Measurements from ENCODE around the gene BAZ1A.

Gene BAZ1A

DNA sequence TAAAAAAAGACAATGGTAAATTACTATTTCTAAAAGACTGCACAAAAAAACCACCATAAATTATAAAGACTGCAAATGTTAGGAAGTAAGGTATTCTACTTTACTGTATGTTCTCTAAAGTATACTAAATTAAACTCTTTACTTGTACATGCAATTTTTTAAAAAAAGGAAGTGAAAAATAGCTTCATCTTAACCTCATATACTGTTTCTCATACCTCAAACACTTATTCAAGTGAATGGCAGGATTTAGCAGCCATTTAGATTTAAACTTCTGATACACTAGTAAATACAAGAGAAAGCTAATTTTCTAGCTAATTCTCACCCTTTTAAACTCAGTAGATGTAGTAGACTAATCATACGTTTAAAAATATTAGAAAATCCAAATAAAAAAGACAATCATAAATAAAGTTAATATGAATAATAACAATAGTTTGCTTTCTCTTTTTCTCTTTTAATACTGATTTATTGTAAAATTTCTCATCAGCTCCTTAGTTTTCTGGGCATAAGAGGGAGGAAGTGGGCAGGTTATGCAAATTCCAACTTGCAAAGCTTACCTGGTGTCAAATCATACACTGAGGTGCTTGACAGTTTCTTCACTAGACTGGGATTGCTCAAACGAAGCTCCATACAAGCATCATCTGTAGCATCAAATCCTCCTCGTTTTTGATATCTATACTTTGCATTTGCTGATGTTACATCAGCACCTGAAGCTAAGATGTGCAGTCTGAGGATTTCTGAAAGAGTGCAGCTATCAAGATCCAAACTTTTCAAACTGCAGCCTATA, 89.7 kb downstream of the BAZ1A start:
- Histone ChIP-seq H3K4me3 (ENCODE audit: low read depth, low read length) (no peak overlapping the region), H2AFZ (ENCODE audit: low read length, unreplicated experiment) (no peak overlapping the region), H3K79me2 (ENCODE audit: control insufficient read depth, insufficient read depth, low read length, unreplicated experiment) (peaks cover 24% of the 10 kb centered on the region), H3K36me3 (ENCODE audit: insufficient read depth, low read length) (peaks cover 23% of the 10 kb centered on the region), H3K4me1 (ENCODE audit: control insufficient read depth, insufficient read depth, low read length, unreplicated experiment) (peaks cover 26% of the 10 kb centered on the region), H3K27me3 (ENCODE audit: insufficient read depth, low read length) (no peaks in the 10 kb centered on the region), H3K27ac (ENCODE audit: low read depth, low read length) (no peak overlapping the region)

DNA sequence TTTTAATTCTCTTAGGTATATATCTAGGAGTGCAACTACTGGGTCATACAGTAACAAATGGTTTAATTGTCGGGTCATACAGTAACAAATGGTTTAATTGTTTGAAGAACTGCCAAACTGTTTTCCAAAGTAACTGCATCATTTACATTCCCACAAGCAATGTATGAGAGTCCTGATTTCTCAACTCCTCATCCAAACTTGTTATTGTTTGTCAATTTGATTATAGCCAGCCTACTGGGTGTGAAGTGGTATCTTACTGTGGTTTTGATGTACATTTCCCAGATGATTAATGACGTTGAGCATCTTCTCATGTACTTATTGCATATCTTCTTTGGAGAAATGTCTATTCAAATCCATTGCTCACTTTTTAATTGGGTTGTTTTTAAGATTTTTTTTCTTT, 93.1 kb downstream of the BAZ1A start:
- H3K27ac ChIP-seq (ENCODE audit: low read depth, low read length) = peak overlapping the region; percentile 80
- peaks cover 32% of the 10 kb centered on the region for H3K36me3 ChIP-seq (ENCODE audit: insufficient read depth, low read length)

DNA sequence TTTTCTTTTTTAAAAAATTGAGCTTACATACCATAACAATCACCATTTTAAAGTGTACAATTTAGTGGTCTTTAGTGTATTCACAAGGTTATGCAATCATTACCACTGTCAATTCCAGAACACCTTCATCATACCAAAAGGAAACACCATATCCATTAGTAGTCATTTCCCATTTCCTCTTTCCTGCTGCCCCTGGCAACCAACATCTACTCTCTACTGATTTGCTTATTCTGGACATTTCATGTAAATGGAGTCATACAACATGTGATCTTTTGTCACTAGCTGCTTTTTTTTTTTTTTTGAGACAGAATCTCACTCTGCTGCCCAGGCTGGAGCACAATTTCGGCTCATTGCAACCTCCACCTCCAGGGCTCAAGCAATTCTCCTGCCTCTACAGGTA, 93.9 kb downstream of the BAZ1A start:
- peak overlapping the region; percentile 64 for H3K4me3 ChIP-seq (ENCODE audit: low read depth, low read length)
- peak overlapping the region; percentile 80 for H3K27ac ChIP-seq (ENCODE audit: low read depth, low read length)
- H3K36me3 ChIP-seq (ENCODE audit: insufficient read depth, low read length) = peaks cover 36% of the 10 kb centered on the region
- H2AFZ ChIP-seq (ENCODE audit: low read length, unreplicated experiment) = no peak overlapping the region
- peaks cover 33% of the 10 kb centered on the region for H3K4me1 ChIP-seq (ENCODE audit: control insufficient read depth, insufficient read depth, low read length, unreplicated experiment)
- no peaks in the 10 kb centered on the region for H3K27me3 ChIP-seq (ENCODE audit: insufficient read depth, low read length)
- H3K79me2 ChIP-seq (ENCODE audit: control insufficient read depth, insufficient read depth, low read length, unreplicated experiment) = peaks cover 15% of the 10 kb centered on the region

More for the DNA sequence above, 93.1 kb downstream of the BAZ1A start:
- H3K27me3 ChIP-seq (ENCODE audit: insufficient read depth, low read length) = no peaks in the 10 kb centered on the region
- H2AFZ ChIP-seq (ENCODE audit: low read length, unreplicated experiment) = no peak overlapping the region
- H3K79me2 ChIP-seq (ENCODE audit: control insufficient read depth, insufficient read depth, low read length, unreplicated experiment) = peaks cover 15% of the 10 kb centered on the region
- peak overlapping the region; percentile 64 for H3K4me3 ChIP-seq (ENCODE audit: low read depth, low read length)
- peaks cover 33% of the 10 kb centered on the region for H3K4me1 ChIP-seq (ENCODE audit: control insufficient read depth, insufficient read depth, low read length, unreplicated experiment)

DNA sequence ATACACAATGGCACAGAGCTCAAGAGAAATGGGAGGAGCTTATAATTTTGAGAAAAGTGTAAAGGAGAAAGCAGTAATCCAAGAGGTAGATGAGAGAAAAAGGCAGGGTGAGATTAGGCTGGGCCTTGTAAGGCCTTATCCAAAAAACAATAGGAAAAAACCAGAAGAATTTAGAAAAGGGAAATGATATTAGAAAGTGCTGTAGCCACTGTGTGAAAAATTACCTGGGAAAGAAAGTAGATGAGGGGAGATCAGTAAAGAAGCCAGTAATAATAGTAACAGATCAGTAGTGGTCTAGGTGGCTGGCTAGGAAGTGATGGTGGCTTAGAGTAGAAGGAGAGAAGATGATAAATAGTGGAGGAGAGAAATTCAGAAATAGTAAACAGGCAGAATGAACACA, 94.5 kb downstream of the BAZ1A start:
- Histone ChIP-seq H3K4me1 (ENCODE audit: control insufficient read depth, insufficient read depth, low read length, unreplicated experiment) (peaks cover 33% of the 10 kb centered on the region), H3K79me2 (ENCODE audit: control insufficient read depth, insufficient read depth, low read length, unreplicated experiment) (peaks cover 15% of the 10 kb centered on the region), H3K27me3 (ENCODE audit: insufficient read depth, low read length) (no peaks in the 10 kb centered on the region), H2AFZ (ENCODE audit: low read length, unreplicated experiment) (no peak overlapping the region), H3K27ac (ENCODE audit: low read depth, low read length) (peak overlapping the region; percentile 80), H3K36me3 (ENCODE audit: insufficient read depth, low read length) (peaks cover 42% of the 10 kb centered on the region), H3K4me3 (ENCODE audit: low read depth, low read length) (no peak overlapping the region)

GRCh38 chr14:34778744-34779143, 96.4 kb downstream of the BAZ1A start:
- Histone ChIP-seq H3K27me3 (ENCODE audit: insufficient read depth, low read length) (no peaks in the 10 kb centered on the region), H3K79me2 (ENCODE audit: control insufficient read depth, insufficient read depth, low read length, unreplicated experiment) (peaks cover 15% of the 10 kb centered on the region), H3K4me3 (ENCODE audit: low read depth, low read length) (no peak overlapping the region), H3K36me3 (ENCODE audit: insufficient read depth, low read length) (peaks cover 44% of the 10 kb centered on the region), H3K4me1 (ENCODE audit: control insufficient read depth, insufficient read depth, low read length, unreplicated experiment) (peaks cover 33% of the 10 kb centered on the region), H3K27ac (ENCODE audit: low read depth, low read length) (no peak overlapping the region), H2AFZ (ENCODE audit: low read length, unreplicated experiment) (no peak overlapping the region)

- Histone ChIP-seq H3K36me3 (ENCODE audit: insufficient read depth, low read length) (peaks cover 38% of the 10 kb centered on the region), H3K79me2 (ENCODE audit: control insufficient read depth, insufficient read depth, low read length, unreplicated experiment) (no peaks in the 10 kb centered on the region)
These were observed 98.5 kb downstream of the BAZ1A start for GRCh38 chr14:34776611-34777010.

DNA sequence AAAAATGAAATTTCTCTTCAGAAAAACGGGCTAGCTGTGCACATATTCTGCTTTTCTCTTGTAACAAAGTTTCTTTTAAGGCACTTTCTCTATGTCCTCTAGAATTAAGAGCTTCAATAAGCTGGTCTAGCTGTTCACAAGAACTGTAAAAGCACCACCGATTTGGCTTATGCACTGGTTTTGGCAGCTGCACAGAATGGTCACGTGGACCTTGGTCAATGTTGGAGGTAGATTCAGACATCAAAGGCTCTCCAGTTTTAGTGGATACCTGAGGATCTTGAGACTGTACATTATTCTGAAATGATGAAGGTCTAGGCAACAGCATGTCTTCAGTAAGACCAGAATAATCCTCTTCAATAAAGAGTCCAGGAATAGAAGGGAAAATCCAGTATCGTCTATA, 99.2 kb downstream of the BAZ1A start:
- no peak overlapping the region for H3K4me3 ChIP-seq (ENCODE audit: low read depth, low read length)
- H2AFZ ChIP-seq (ENCODE audit: low read length, unreplicated experiment) = no peak overlapping the region
- H3K4me1 ChIP-seq (ENCODE audit: control insufficient read depth, insufficient read depth, low read length, unreplicated experiment) = peaks cover 18% of the 10 kb centered on the region
- peaks cover 37% of the 10 kb centered on the region for H3K36me3 ChIP-seq (ENCODE audit: insufficient read depth, low read length)
- no peaks in the 10 kb centered on the region for H3K79me2 ChIP-seq (ENCODE audit: control insufficient read depth, insufficient read depth, low read length, unreplicated experiment)
- H3K27ac ChIP-seq (ENCODE audit: low read depth, low read length) = no peak overlapping the region
- H3K27me3 ChIP-seq (ENCODE audit: insufficient read depth, low read length) = no peaks in the 10 kb centered on the region

More at GRCh38 chr14:34776611-34777010, 98.5 kb downstream of the BAZ1A start:
- Histone ChIP-seq H3K4me3 (ENCODE audit: low read depth, low read length) (no peak overlapping the region), H2AFZ (ENCODE audit: low read length, unreplicated experiment) (no peak overlapping the region), H3K27me3 (ENCODE audit: insufficient read depth, low read length) (no peaks in the 10 kb centered on the region), H3K27ac (ENCODE audit: low read depth, low read length) (no peak overlapping the region), H3K4me1 (ENCODE audit: control insufficient read depth, insufficient read depth, low read length, unreplicated experiment) (peaks cover 17% of the 10 kb centered on the region)

GRCh38 chr14:34775342-34775741, 99.8 kb downstream of the BAZ1A start:
- Histone ChIP-seq H3K36me3 (ENCODE audit: insufficient read depth, low read length) (peaks cover 33% of the 10 kb centered on the region), H3K27ac (ENCODE audit: low read depth, low read length) (no peak overlapping the region)

GRCh38 chr14:34770901-34771300, 104.3 kb downstream of the BAZ1A start:
- Histone ChIP-seq H3K36me3 (ENCODE audit: insufficient read depth, low read length) (peaks cover 14% of the 10 kb centered on the region; the same call in 1 of the 2 replicates), H2AFZ (ENCODE audit: low read length, unreplicated experiment) (no peak overlapping the region), H3K27ac (ENCODE audit: low read depth, low read length) (no peak overlapping the region), H3K4me3 (ENCODE audit: low read depth, low read length) (no peak overlapping the region), H3K27me3 (ENCODE audit: insufficient read depth, low read length) (no peaks in the 10 kb centered on the region), H3K4me1 (ENCODE audit: control insufficient read depth, insufficient read depth, low read length, unreplicated experiment) (peaks cover 15% of the 10 kb centered on the region), H3K79me2 (ENCODE audit: control insufficient read depth, insufficient read depth, low read length, unreplicated experiment) (no peaks in the 10 kb centered on the region)

More at GRCh38 chr14:34775342-34775741, 99.8 kb downstream of the BAZ1A start:
- no peak overlapping the region for H3K4me3 ChIP-seq (ENCODE audit: low read depth, low read length)
- peaks cover 17% of the 10 kb centered on the region for H3K4me1 ChIP-seq (ENCODE audit: control insufficient read depth, insufficient read depth, low read length, unreplicated experiment)
- H3K27me3 ChIP-seq (ENCODE audit: insufficient read depth, low read length) = no peaks in the 10 kb centered on the region
- H2AFZ ChIP-seq (ENCODE audit: low read length, unreplicated experiment) = no peak overlapping the region
- no peaks in the 10 kb centered on the region for H3K79me2 ChIP-seq (ENCODE audit: control insufficient read depth, insufficient read depth, low read length, unreplicated experiment)

DNA sequence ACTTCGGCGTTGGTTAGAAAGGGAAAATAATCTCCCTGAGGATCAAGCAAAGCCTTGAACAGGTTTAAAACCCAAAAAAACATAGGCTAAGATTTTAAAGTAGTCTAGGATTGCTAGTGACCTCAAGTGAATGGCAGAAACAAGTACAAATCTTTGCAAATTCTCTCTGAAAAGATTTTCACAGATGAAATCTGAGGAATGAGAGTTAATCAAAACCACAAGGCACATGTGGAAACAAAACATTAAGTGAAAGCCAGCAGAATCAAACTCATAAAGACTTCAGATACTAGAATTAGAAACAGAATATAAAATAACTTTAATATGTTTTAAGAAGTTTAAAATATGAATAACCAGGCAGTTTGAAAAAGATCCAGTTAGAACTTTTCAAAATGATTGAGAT, 108.6 kb downstream of the BAZ1A start:
- Histone ChIP-seq H3K27me3 (ENCODE audit: insufficient read depth, low read length) (no peaks in the 10 kb centered on the region), H3K4me3 (ENCODE audit: low read depth, low read length) (no peak overlapping the region), H3K79me2 (ENCODE audit: control insufficient read depth, insufficient read depth, low read length, unreplicated experiment) (no peaks in the 10 kb centered on the region), H3K4me1 (ENCODE audit: control insufficient read depth, insufficient read depth, low read length, unreplicated experiment) (peaks cover 15% of the 10 kb centered on the region), H2AFZ (ENCODE audit: low read length, unreplicated experiment) (no peak overlapping the region), H3K27ac (ENCODE audit: low read depth, low read length) (no peak overlapping the region), H3K36me3 (ENCODE audit: insufficient read depth, low read length) (peaks cover 21% of the 10 kb centered on the region; the same call in 1 of the 2 replicates)

GRCh38 chr14:34766060-34766459, 109.1 kb downstream of the BAZ1A start:
- no peaks in the 10 kb centered on the region for H3K27me3 ChIP-seq (ENCODE audit: insufficient read depth, low read length)
- no peaks in the 10 kb centered on the region for H3K79me2 ChIP-seq (ENCODE audit: control insufficient read depth, insufficient read depth, low read length, unreplicated experiment)
- peaks cover 27% of the 10 kb centered on the region; the same call in 1 of the 2 replicates for H3K36me3 ChIP-seq (ENCODE audit: insufficient read depth, low read length)
- no peak overlapping the region for H3K27ac ChIP-seq (ENCODE audit: low read depth, low read length)
- H3K4me1 ChIP-seq (ENCODE audit: control insufficient read depth, insufficient read depth, low read length, unreplicated experiment) = peaks cover 11% of the 10 kb centered on the region
- H2AFZ ChIP-seq (ENCODE audit: low read length, unreplicated experiment) = no peak overlapping the region
- H3K4me3 ChIP-seq (ENCODE audit: low read depth, low read length) = no peak overlapping the region

Measured in ACC112 (cell line).